ENCODE measurements around the gene SUGP2. TPM values are rescaled to one million over a fixed set of nuclear protein-coding genes. Genes with fewer than 3 reads are reported as not detected.

Gene SUGP2
- total and polyA plus RNA-seq, 2 of the 13 experiments (the other 11 are each of a cell fraction or from before 2014, with no cell fraction given), result 40.6 to 57.7 TPM

GRCh38 chr19:19063183-19064097 is 30.1 kb upstream of the SUGP2 start, which contains the start of gene SLC25A42 (continued):
- TF ChIP-seq MTA1 (CRISPR knock-in tag; IDR thresholded peaks at IDR 0.05; ENCODE audit: borderline replicate concordance) (peak; percentile 62; the same call in 1 of the 2 replicates), REL (CRISPR knock-in tag; conservative IDR thresholded peaks at IDR 0.05) (no peak), U2AF2 (IDR thresholded peaks at IDR 0.05; ENCODE audit: low read depth, low read length) (no peak), ISL2 (CRISPR knock-in tag; IDR thresholded peaks at IDR 0.05) (0 out of 2 replicates have a peak, but pooled peaks have one; percentile 20), NCOR1 (IDR thresholded peaks at IDR 0.05; ENCODE audit: borderline replicate concordance, low read length) (peak; percentile 75; the same call in 1 of the 2 replicates), HOXA7 (CRISPR knock-in tag; IDR thresholded peaks at IDR 0.05) (no peak), ZNF547 (CRISPR knock-in tag; IDR thresholded peaks at IDR 0.05) (peak; percentile 26; the same call in 1 of the 2 replicates), STAT6 (CRISPR knock-in tag; IDR thresholded peaks at IDR 0.05; ENCODE audit: borderline replicate concordance) (no peak), ARID3A (IDR thresholded peaks at IDR 0.05; ENCODE audit: low read depth, low read length) (no peak), HNRNPL (IDR thresholded peaks at IDR 0.05; ENCODE audit: low read depth, low read length) (0 out of 2 replicates have a peak, but pooled peaks have one; percentile 44), MLLT10 (CRISPR knock-in tag; IDR thresholded peaks at IDR 0.05) (no peak), NR2F2 (IDR thresholded peaks at IDR 0.05; ENCODE audit: borderline replicate concordance, low read depth) (no peak), MXD3 (CRISPR knock-in tag; IDR thresholded peaks at IDR 0.05) (0 out of 2 replicates have a peak, but pooled peaks have one; percentile 23), HOXA5 (CRISPR knock-in tag; IDR thresholded peaks at IDR 0.05) (0 out of 2 replicates have a peak, but pooled peaks have one; percentile 5), IKZF5 (CRISPR knock-in tag; IDR thresholded peaks at IDR 0.05) (peak; percentile 64; the same call in 1 of the 2 replicates), YY1 (IDR thresholded peaks at IDR 0.05; ENCODE audit: insufficient read depth, insufficient replicate concordance, low read depth, low read length) (peak; percentile 15), ZNF225 (CRISPR knock-in tag; IDR thresholded peaks at IDR 0.05) (no peak), KDM5B (CRISPR knock-in tag; IDR thresholded peaks at IDR 0.05; ENCODE audit: borderline replicate concordance) (no peak), ZSCAN31 (CRISPR knock-in tag; IDR thresholded peaks at IDR 0.05; ENCODE audit: low read depth) (peak; percentile 37; the same call in 1 of the 2 replicates), FIP1L1 (IDR thresholded peaks at IDR 0.05; ENCODE audit: borderline replicate concordance, insufficient read depth, low read depth, low read length) (no peak), ZSCAN29 (CRISPR knock-in tag; conservative IDR thresholded peaks at IDR 0.05) (peak; percentile 76; the same call in 1 of the 2 replicates), ZNF775 (CRISPR knock-in tag; IDR thresholded peaks at IDR 0.05; ENCODE audit: borderline replicate concordance) (0 out of 2 replicates have a peak, but pooled peaks have one; percentile 64), TP53 (CRISPR knock-in tag; conservative IDR thresholded peaks at IDR 0.05) (no peak)
